T-helper 1 cell treated with Interleukin-12 subunit alpha and Interleukin-12 subunit beta and Interleukin-4 antibody, amounts not matched to agents 30 μg/mL and 1 μg/mL, for 36 hours (primary cell): Measurements from ENCODE around the gene PCARE.
A peak's percentile ranks its signal among the peaks of the same experiment; 100 is the strongest.

Experiments
- H3K27ac Mint-ChIP-seq: one replicate; pipeline ENCODE4 v1.8.0; 2021; ENCODE audit warnings: mild to moderate bottlenecking, mixed read lengths
- H3K27me3 Mint-ChIP-seq: one replicate; pipeline ENCODE4 v1.8.0; 2021; ENCODE audit warnings: low read depth, mixed read lengths
- H3K36me3 Mint-ChIP-seq: one replicate; pipeline ENCODE4 v1.8.0; 2021; ENCODE audit warnings: low read depth, mixed read lengths
- H3K4me1 Mint-ChIP-seq: one replicate; pipeline ENCODE4 v1.8.0; 2021; ENCODE audit warnings: low read depth, mixed read lengths
- H3K4me3 Mint-ChIP-seq: one replicate; pipeline ENCODE4 v1.8.0; 2021; ENCODE audit warnings: mild to moderate bottlenecking, moderate library complexity, mixed read lengths
- H3K9me3 Mint-ChIP-seq: one replicate; pipeline ENCODE4 v1.8.0; 2021; ENCODE audit warnings: mixed read lengths

PCARE gene

GRCh38 chr2:29074411-29074810 is at the start of gene PCARE:
Gene PCARE (minus strand): TSS chr2:29074523. CDS start chr2:29074261, 262 bp downstream.
- Mint-ChIP-seq H3K27ac (no peak within 1 kb of the TSS), H3K4me1 (no peaks in the 10 kb centered on the region), H3K9me3 (peaks cover 5% of the 10 kb centered on the region), H3K27me3 (no peaks in the 10 kb centered on the region), H3K4me3 (no peak within 1 kb of the TSS), H3K36me3 (no peaks in the 10 kb centered on the region)

GRCh38 chr2:29123617-29124349 is 49.5 kb upstream of the PCARE start:
- Mint-ChIP-seq H3K4me1 (peaks cover 26% of the 10 kb centered on the region), H3K4me3 (no peak overlapping the region), H3K9me3 (peaks cover 23% of the 10 kb centered on the region), H3K27me3 (no peaks in the 10 kb centered on the region), H3K27ac (no peak overlapping the region), H3K36me3 (peaks cover 54% of the 10 kb centered on the region)

GRCh38 chr2:29120846-29121245 is 46.5 kb upstream of the PCARE start:
- no peak overlapping the region for H3K4me3 Mint-ChIP-seq
- H3K27ac Mint-ChIP-seq, result no peak overlapping the region
- H3K27me3 Mint-ChIP-seq, result no peaks in the 10 kb centered on the region
- peaks cover 43% of the 10 kb centered on the region for H3K4me1 Mint-ChIP-seq
- H3K36me3 Mint-ChIP-seq, result peaks cover 45% of the 10 kb centered on the region
- H3K9me3 Mint-ChIP-seq, result peaks cover 23% of the 10 kb centered on the region

- peaks cover 29% of the 10 kb centered on the region for H3K36me3 Mint-ChIP-seq
- no peak overlapping the region for H3K4me3 Mint-ChIP-seq
- H3K9me3 Mint-ChIP-seq, result peaks cover 9% of the 10 kb centered on the region
- peaks cover 4% of the 10 kb centered on the region for H3K27me3 Mint-ChIP-seq
- peak overlapping the region; percentile 28 for H3K27ac Mint-ChIP-seq
- H3K4me1 Mint-ChIP-seq, result peaks cover 49% of the 10 kb centered on the region
Observed at GRCh38 chr2:29119211-29119610, 44.9 kb upstream of the PCARE start.

GRCh38 chr2:29117636-29118303 is 43.4 kb upstream of the PCARE start:
- H3K27me3 Mint-ChIP-seq, result peaks cover 9% of the 10 kb centered on the region
- H3K4me3 Mint-ChIP-seq, result peak overlapping the region; percentile 85
- H3K27ac Mint-ChIP-seq, result peak overlapping the region; percentile 96
- no peaks in the 10 kb centered on the region for H3K9me3 Mint-ChIP-seq
- peaks cover 18% of the 10 kb centered on the region for H3K36me3 Mint-ChIP-seq
- peaks cover 46% of the 10 kb centered on the region for H3K4me1 Mint-ChIP-seq

GRCh38 chr2:29115797-29116781 is 41.8 kb upstream of the PCARE start:
- Mint-ChIP-seq H3K9me3 (no peaks in the 10 kb centered on the region), H3K4me1 (peaks cover 50% of the 10 kb centered on the region), H3K4me3 (peak overlapping the region; percentile 85), H3K36me3 (peaks cover 4% of the 10 kb centered on the region), H3K27me3 (peaks cover 13% of the 10 kb centered on the region), H3K27ac (peak overlapping the region; percentile 96)

GRCh38 chr2:29114946-29115609 is 40.8 kb upstream of the PCARE start, which contains the start of gene CLIP4:
Gene CLIP4 (plus strand): TSS chr2:29115415. CDS start chr2:29121389, 5,974 bp downstream.
- H3K27me3 Mint-ChIP-seq, result peaks cover 13% of the 10 kb centered on the region

GRCh38 chr2:29114586-29114945 is 40.2 kb upstream of the PCARE start:
- Mint-ChIP-seq H3K36me3 (peaks cover 4% of the 10 kb centered on the region), H3K9me3 (no peaks in the 10 kb centered on the region), H3K4me3 (peak overlapping the region; percentile 93), H3K27me3 (peaks cover 14% of the 10 kb centered on the region), H3K4me1 (peaks cover 54% of the 10 kb centered on the region), H3K27ac (peak overlapping the region; percentile 95)

More at GRCh38 chr2:29114946-29115609, 40.8 kb upstream of the PCARE start, which contains the start of gene CLIP4:
- H3K9me3 Mint-ChIP-seq, result no peaks in the 10 kb centered on the region
- peak within 1 kb of the TSS; percentile 93 for H3K4me3 Mint-ChIP-seq
- H3K27ac Mint-ChIP-seq, result peak within 1 kb of the TSS; percentile 96
- peaks cover 4% of the 10 kb centered on the region for H3K36me3 Mint-ChIP-seq
- H3K4me1 Mint-ChIP-seq, result peaks cover 55% of the 10 kb centered on the region

GRCh38 chr2:29113891-29114321 is 39.6 kb upstream of the PCARE start:
- H3K36me3 Mint-ChIP-seq, result peaks cover 4% of the 10 kb centered on the region
- H3K27ac Mint-ChIP-seq, result peak overlapping the region; percentile 95
- H3K4me3 Mint-ChIP-seq, result peak overlapping the region; percentile 93

GRCh38 chr2:29113027-29113686 is 38.8 kb upstream of the PCARE start:
- Mint-ChIP-seq H3K27me3 (peaks cover 16% of the 10 kb centered on the region), H3K36me3 (peaks cover 4% of the 10 kb centered on the region), H3K27ac (no peak overlapping the region), H3K4me1 (peaks cover 45% of the 10 kb centered on the region), H3K4me3 (peak overlapping the region; percentile 93), H3K9me3 (no peaks in the 10 kb centered on the region)

More at GRCh38 chr2:29113891-29114321, 39.6 kb upstream of the PCARE start:
- peaks cover 48% of the 10 kb centered on the region for H3K4me1 Mint-ChIP-seq
- peaks cover 16% of the 10 kb centered on the region for H3K27me3 Mint-ChIP-seq
- H3K9me3 Mint-ChIP-seq, result no peaks in the 10 kb centered on the region

- peaks cover 40% of the 10 kb centered on the region for H3K4me1 Mint-ChIP-seq
- H3K27me3 Mint-ChIP-seq, result peaks cover 16% of the 10 kb centered on the region
- H3K9me3 Mint-ChIP-seq, result no peaks in the 10 kb centered on the region
- H3K36me3 Mint-ChIP-seq, result peaks cover 4% of the 10 kb centered on the region
- H3K4me3 Mint-ChIP-seq, result no peak overlapping the region
- no peak overlapping the region for H3K27ac Mint-ChIP-seq
Observed at GRCh38 chr2:29112379-29112778, 38.1 kb upstream of the PCARE start.

- Mint-ChIP-seq H3K36me3 (peaks cover 4% of the 10 kb centered on the region), H3K9me3 (no peaks in the 10 kb centered on the region), H3K27me3 (peaks cover 16% of the 10 kb centered on the region), H3K27ac (no peak overlapping the region), H3K4me3 (no peak overlapping the region), H3K4me1 (peaks cover 28% of the 10 kb centered on the region)
Observed at GRCh38 chr2:29110916-29111535, 36.7 kb upstream of the PCARE start.

- H3K4me3 Mint-ChIP-seq, result no peak overlapping the region
- H3K27ac Mint-ChIP-seq, result no peak overlapping the region
- peaks cover 19% of the 10 kb centered on the region for H3K4me1 Mint-ChIP-seq
- no peaks in the 10 kb centered on the region for H3K9me3 Mint-ChIP-seq
- H3K27me3 Mint-ChIP-seq, result peaks cover 12% of the 10 kb centered on the region
- H3K36me3 Mint-ChIP-seq, result peaks cover 4% of the 10 kb centered on the region
Observed at GRCh38 chr2:29109246-29109645, 34.9 kb upstream of the PCARE start.
